Right renal cortex interstitium (tissue), 3 donors: ENCODE data around the gene GLIS1. TPM values are rescaled to one million over a fixed set of nuclear protein-coding genes. Genes with fewer than 3 reads are reported as not detected.
"Not testable (repeated sequence)": the region's sequence is repeated elsewhere in the genome, so short reads cannot be mapped to it uniquely, and the experiment has no call there.

ENCODE experiments used
- DNase-seq, 3 donors: peaks; one replicate each; pipeline ENCODE4 v3.0.0-alpha.2; 2013; ENCODE audit warnings: low read depth in 3 of 3, low spot score in 2 of 3
- polyA plus RNA-seq, 3 donors: library from polyadenylated mRNA; unstranded; fragments of 120-200 nt; gene quantifications; one replicate each; pipeline ENCODE4 v1.2.1, GENCODE V29; 2013; ENCODE audit not compliant: insufficient read length in 3 of 3

The GLIS1 gene
- polyA plus RNA-seq, 3 donors, result 1.5 to 1.9 (median 1.7) TPM

DNA sequence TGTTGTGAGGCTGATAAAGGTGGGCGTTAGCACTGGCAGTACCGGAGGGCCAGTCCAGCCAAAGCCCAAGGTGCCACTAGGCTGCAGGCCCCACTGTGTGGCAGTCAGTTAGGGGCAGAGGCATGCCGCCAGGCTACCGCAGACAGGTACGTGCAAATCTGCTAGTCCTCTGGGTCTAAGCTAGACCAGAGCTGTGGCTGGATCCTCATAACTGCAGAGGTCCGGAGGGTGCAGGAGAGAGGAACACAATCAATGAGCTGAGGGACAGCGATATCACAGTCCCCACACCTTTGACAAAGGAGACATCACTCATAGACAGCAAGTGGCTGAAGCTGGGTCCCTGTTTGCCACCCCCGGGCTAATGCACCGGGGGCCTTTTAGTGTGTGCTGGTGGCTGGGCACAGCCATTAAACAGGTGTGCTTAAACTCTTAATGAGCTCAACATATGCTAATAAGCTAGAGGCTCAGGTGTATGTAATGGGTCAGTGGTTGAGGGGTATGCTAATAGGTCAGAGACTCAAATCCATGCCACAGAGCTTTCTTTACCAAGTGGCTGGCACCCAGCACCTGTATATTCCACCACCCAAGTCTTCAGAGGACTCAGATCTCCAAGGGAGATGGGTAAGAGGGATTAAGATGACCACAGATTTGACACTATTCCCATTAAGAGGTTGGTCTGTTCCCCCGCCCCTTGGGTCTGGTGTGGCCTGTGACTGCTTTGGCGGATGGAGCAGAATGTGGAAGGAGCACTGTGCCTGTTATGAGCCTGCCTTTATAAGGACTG, 82.0 kb downstream of the GLIS1 start:
- no peak for DNase-seq

DNA sequence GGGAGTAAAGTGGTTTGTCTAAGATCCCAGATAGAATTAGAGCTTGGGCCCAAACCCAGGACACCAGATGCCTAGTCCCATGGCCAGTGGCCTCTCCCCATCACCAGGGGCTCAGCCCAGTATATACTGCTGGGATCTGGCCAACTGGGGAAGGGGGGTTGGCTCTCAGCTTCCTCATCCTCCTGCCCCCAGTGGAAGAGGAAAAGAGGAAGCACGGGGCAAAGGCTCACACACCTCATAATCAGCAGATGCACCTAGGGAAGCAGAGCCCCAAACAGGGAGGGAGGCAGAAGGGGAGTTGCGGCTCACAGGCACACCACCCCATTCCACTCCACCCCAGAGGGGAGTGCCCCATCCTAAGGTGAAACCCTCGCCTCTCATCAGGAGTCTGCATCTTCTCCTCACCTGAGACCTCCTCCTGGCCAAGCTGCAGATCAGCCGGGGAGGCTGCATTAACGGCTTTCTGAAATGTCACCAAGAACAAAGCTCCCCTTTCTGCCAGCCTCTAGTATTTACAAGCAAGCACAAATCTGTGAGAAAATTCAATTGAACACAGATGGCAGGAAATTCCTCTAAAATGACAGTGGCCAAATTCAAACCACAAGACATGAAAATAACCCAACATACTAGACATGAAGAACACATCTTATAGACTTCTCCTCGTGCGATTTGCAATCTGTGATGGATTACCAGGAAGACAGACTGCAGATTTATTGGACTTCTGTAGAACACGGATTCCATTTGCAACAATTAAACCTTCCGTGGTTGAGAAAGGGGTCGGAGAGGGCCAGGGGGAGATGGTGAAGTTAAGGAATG, 82.8 kb downstream of the GLIS1 start:
- no peak for DNase-seq

DNA sequence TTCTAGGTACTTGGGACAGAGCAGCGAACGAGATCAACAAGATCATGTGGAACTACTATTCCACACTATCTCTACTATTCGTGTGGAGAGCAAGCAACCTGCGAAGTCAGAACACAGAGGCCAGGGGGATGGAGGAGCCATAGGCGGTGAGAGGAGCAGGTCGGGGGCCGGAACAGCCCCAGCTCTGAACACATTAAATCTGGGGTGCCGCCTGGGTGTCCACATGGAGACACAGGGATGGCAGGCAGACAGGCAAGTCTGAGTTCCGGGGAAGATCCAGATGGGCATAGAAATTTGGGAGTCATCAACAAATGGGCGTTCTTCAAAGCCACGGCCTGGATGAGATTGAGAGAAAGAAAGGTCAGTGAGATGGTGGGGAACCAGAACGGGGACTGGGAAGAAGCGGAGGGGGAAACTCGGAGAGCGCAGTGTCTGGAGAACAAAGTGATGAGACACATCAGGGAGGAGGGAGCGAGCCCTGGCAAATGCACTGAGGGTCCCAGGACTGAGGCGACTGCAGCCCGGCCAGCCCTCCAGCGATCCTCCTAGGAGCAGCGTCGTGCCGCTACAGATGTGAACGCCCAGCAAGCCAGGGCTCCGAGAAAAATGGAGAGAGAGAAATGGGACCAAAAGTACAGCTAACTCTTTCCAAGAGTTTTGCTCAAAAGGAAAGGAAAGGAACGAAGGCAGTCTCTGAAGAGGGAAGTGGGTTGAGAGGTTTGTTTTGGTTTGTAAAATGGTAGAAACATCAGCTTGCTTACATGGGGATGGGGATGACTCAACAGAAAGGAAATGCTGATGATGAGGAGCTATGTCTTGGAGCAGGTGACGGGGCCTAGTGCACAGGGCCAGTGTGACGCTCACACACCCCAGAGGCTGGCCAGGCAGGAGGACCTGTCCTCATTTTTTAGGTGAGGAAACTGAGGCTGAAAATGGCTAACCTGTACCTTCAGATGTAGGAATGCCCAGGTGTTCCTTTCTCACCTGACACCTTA, 84.5 kb downstream of the GLIS1 start:
- DNase-seq, result no peak

DNA sequence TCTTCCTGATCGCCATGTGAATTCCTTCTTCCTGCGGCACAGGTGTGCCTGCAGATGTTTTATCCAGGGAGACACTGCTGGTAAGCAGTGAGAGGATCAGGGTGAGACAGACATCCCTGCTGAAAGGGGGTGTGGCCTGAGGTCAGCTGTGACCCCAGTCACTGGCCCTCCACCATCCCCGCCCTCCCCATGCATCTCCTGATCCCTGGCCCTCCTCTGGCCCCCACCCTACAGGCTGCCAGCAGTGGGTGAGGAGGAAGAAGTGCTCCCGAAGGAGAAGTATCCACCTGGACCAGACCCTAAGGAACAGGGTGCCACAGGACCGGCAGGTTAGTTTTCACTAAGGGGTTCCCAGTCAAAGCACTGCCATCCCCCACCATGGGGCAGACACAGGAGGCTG, 85.3 kb downstream of the GLIS1 start:
- no peak for DNase-seq

DNA sequence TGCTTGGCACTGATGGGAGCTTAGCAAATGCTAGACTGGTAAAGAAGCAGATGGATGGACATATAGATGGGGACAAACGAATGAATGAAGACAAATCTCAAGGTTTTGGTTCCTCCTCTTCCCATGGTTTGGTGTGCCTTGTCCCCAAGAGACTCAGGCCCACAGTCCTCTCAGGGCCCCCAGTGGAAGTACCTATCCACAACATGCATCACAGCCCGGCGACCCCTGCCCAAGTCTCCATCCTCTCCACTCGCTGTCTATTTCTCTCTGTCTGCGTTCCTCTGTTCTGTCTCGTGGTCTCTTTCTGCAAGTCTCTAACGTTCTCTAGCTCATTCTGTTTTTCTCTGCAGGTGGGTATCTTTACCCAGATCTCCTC, 85.8 kb downstream of the GLIS1 start:
- DNase-seq, result no peak

DNA sequence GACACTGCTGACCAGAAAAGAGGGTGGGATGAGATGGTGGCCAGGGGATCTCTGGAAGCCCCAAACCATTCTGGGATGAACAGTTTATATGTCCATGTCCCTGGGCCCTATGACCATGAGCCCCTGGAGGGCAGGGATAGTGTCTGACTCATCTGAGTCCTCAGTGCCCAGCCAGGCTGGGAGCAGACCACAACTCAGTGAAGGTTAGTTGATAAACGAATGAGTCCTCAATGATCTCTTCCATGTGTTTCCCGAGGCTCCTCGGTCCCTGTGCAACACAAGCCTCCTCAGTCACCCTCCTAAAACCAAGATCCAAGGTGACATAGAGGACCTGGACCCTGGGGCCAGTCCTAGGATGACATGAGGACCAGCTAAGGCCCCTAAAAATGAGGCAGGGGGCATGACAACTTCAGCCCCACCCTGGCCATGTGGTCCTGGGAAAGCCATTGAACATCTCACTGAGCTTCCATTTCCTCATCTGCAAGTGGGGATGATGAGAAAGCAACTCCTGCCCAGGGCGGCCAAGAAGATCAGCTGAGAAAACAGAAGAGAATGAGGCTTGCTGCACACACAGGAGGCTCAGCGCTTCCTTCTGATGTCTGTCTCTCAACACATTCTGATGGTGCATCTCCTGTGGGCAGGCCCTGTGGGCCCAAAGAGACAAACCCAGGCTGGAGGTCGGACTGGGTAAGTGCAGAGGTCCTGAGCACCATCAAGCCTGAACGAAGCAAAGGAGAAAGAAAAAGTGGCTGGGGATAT, 86.3 kb downstream of the GLIS1 start:
- DNase-seq, result no peak

DNA sequence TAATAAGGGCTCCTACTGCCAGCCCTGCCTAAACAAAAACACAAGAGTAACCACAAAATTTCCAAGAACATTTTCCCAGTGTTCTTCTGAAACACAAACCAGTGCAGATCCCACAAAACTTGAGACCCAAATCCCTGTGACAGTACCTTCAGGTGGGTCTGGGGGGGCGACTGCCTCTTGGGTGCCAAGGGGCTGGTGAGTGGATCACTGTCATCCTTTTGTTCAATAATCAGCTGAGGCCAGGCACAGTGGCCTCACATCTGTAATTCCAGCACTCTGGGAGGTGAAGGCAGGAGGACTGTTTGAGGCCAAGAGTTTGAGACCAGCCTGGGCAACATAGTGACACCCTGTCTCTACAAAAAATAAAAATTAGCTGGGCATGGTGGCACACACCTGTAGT, 87.6 kb downstream of the GLIS1 start:
- DNase-seq, result no peak

DNA sequence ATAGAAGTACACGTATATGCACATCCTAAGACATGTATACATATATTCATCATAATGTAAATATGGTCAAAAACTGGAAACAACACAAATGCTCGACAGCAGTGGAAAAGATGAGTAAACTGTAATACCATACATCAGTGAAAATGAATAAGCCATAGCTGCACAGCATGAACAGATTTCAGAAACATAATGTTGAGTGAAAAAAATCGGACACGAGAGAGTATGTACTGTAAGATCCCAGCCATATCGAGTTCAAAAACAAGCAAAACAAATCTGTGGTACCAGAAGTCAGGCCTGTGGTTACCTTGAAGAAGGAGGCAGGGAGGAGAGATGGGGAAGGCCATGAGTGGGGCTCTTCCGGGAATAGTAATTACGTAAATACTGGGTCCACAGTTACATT, 90.4 kb downstream of the GLIS1 start:
- DNase-seq, result no peak

DNA sequence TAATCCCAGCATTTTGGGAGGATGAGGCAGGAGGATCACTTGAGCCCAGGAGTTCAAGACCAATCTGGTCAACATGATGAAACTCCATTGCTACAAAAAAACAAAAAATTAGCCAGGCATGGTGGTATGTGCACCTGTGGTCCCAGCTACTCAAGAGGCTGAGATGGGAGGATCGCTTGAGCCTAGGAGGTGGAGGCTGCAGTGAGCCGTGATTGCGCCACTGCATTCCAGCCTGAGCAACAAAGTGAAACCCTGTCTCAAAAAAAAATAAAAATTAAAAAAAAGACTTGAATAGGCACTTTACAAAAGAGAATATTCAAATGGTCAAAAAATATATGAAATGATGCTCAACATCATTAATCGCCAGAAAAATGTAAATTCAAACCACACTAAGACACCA, 91.0 kb downstream of the GLIS1 start:
- not testable (repeated sequence) for DNase-seq

DNA sequence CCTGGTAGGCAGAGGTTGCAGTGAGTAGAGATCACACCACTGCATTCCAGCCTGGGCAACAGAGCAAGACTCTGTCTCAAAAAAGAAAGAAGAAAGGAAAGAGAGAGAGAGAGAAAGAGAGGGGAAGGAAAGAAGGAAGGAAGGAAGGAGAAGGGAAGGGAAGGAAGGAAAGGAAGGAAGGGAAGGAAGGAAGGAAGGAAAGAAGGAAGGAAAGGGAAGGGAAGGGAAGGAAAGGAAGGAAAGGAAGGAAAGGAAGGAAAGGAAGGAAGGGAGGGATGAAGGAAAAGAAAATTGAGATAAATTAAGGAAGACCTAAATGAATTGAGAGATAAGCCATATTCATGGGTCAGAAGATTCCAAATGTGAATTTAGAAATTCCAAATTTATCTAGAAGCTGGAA, 92.2 kb downstream of the GLIS1 start:
- no peak for DNase-seq

DNA sequence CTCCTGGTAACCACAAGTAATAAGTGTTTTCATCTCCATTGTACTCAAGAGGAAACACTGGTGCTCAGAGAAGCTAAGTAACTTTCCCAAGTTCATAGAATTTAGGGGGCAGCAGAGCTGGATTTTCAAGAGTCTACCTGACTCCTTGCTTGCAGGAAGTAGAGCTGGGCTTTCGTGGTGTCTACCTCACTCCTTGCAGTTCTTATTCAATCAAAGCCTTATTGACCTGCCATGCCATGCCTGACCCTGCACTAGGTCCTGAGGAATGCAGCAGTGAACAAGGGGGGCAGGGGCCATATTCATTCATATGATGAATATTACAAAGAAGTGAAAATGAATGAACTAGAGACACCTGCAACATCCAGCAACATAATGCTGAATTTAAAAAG, 93.3 kb downstream of the GLIS1 start:
- DNase-seq, result no peak

DNA sequence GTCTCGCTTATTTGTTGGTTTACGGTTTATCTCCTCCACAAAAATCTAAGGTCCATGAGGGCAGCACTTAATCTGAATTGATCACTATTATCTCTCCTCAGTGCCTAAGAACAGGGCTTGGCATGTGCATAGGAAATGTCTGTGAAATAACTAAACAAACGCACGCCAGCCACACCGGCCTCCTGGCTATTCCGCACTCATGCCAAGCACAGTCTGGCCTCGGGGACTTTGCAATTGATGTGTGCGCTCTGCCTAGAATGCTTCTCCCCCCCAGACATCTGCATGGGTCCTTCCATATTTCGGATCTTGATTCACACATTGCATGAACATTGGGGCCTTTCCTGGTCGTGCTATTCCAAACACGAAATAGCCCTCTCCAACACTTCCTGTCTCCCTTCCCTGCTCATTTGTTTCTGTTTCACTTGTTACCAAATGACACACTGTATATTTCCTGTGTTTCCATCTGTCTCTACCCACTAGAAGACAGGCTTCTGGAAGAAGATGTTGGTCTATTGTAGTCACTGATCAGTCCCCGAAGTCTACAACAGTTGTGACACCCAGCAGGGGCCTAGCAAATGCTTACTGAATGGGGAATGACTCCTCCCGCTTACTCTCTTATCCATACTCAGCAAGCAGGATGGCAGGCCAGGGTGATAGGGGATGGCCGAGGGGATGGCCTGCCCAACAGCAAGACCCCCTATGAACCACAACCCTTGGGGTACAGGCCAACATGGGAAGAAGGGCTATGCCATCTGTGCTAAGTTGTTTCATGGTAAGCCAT, 93.9 kb downstream of the GLIS1 start:
- DNase-seq, result no peak

DNA sequence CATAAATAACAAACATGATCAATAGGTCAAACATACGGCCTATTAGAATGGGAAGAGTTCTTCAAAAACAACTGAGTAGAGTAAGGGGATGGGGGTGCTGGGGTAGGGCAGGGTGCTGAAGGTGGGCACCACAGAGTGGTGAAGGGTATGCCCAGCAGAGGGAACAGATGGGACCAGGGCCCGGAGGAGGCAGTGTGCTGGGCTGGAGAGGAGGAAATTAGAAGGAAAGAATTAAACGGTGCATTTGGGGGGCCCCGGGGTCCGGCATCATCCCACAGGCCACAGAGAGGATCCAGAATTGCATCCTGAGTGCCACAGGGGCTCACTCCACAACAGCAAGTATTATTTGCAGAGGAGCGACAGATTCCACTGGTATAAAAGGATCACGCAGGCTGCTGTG, 94.5 kb downstream of the GLIS1 start:
- DNase-seq, result no peak

DNA sequence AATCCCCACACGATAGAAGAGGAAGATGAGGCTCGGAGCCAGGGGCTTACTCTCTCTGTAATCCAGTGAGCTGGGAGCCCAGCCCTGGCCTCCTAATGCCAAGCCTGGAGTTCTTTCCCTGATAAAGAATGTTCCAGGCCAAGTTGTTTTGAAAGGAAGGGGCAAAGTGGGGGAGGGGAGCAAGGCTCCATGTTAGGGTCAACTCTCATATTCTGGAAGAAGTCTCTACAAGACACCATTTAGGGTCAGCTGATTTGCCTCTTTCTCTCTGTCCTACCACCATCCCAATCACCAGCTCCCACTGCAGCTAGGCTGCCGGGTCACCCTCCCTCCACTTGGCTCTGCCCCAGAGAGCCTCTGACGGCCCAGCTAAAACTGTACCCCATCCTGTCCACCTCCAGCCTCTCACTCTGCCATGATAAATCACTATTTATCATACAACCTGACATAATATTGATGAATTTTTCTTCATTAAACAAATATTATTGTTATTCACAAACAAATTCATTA, 95.0 kb downstream of the GLIS1 start:
- DNase-seq, result no peak

DNA sequence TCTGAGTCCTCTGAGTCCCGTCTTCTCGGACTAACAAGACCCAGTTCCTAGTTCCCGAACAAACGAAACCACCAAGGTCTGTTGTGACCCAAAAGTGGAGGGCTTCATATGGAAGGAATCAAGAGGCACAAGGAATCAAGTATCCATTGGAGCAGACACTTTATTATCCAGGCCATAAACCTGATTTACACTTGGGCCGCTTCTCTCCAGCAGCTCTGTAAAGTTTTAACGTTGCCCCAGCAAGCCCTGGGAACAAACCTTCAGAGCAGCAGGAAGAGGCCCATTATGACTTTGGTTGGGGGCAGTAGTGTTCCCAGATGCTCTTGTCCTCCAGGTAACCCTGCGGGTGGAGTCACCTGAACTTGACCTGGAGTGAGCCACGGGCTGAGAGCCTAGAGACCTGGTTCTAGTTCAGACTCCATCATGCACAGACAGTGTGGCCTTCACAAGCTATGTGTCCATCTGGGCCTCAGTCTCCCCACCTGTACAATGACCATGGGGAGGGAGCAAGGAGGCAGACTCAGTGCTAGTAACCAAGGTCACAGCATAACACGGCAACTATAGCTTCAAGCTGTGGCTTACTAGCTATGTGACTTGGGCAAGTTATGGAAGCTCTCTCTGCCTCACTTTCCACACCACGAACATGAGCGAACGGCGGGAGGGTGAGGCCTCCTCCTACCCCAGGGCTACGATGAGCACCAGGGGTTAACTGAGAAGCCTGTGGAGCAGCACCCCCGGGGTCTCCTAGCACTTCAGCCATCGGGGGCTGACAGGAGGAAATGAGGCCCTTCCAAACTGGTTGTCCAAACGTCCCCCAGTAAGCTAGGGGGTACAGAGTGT, 95.7 kb downstream of the GLIS1 start:
- peak in 2 of 3 donors; percentile 52 to 61 for DNase-seq

DNA sequence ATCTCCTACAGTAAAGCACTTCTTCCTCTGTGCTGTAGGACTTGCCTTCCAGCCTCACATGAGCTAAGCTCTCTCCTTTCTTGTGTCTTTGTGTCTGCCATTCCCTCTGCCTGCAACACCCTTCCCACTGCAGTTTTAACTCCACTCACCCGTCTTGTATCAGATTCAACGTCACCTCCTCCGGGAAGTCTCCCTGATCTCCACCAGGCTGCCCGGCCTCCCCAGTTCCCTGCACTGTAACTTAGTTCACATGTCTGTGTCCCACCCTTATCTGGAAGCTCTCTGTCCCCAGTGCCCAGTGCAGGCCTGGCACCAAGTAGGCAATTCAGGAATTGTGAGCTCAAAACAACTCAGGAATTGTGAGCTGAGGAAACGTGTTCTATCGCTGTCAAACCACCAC, 96.4 kb downstream of the GLIS1 start:
- no peak for DNase-seq

DNA sequence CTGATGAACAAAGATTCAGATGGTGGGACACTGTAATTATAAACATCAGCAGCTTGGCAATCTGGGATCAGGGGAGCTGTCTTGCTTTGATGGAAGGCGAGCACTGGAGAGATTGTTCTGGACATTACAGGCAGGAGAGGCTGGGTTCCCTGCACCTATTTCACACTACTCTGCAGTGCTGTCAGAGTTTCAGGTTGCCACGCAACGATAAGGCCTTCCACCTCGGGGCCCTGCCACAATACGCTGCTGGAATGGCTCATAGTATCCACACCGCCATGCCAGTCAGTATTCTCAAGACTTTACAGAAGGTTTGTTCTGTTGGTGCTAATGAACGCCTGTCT, 96.8 kb downstream of the GLIS1 start:
- DNase-seq, result no peak

DNA sequence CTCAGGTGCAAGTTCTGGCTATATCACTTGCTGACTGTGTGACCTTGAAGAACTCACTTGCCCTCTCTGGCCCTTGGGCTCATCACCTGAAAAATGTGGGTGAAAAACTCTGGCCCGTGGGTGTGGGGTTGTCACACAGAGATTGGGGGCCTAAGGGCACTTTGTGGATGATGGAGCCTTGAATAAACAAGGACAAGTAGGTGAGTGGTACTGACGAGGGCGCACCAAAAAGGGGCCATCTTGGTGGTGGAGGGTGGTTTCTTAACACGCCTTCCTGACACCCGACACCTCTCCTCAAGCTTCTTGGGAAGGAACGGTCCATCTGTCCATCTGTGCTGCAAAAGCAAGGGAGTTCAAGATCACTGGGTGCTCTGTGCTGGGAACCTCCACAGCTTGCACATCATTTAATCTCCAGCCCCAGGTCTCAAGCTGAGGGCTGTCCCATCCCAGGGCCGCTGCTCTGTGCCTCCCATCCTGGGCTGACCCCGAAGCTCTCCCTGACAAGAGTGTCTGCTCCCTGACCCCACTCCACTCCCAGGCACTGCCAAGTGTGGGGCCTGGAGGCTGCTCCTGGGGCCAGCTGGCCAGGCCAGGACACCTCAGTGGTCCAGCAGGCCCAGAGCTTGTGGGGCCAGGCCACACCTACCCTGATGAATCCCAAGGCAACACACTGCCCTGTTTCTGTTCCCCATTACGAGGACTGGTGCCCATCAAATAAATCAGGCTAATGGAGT, 97.3 kb downstream of the GLIS1 start:
- no peak for DNase-seq
